Peyer's patch (tissue), 4 donors: ENCODE data around the gene ZFHX3.

Experiments used
- POLR2A ChIP-seq, 2 donors: fragments of 450-650 bp; IDR thresholded peaks; one replicate each; pipeline ENCODE4 v1.5.1; 2017; ENCODE audit warnings: antibody characterized with exemption in 2 of 2, mild to moderate bottlenecking in 2 of 2, moderate library complexity in 2 of 2
- TF ChIP-seq, protein P1 (sequence below), 6 experiments: fragments of 450-650 bp in 4 of 6; fragments of 200-600 bp in 2 of 6; sonication (generic) in 1 of 6; IDR thresholded peaks; one replicate each; pipeline ENCODE4 v1.5.1; 2017 to 2019; ENCODE audit warnings: antibody characterized with exemption in 6 of 6, mild to moderate bottlenecking in 3 of 6, moderate library complexity in 1 of 6

DNA sequence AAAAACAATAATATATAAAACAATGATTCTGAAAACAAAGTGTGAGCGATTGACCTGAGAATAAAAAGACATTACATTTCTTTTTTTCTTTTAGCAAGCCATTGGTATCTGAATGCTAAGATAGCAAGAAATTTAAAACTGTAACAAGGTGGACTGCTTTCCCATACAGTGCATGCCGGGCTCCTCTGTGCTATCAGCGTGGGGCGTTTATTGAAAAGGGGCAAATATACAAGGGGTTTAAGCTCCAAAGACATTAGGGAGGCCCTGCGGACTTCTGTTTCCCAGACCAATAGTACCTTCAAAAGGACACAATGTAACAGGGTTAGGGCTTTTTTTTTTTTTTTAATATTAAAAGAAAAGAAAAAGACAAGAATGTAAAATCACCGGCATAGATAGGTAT lies 261.3 kb downstream of the ZFHX3 start:
- TF ChIP-seq, protein P1, sequence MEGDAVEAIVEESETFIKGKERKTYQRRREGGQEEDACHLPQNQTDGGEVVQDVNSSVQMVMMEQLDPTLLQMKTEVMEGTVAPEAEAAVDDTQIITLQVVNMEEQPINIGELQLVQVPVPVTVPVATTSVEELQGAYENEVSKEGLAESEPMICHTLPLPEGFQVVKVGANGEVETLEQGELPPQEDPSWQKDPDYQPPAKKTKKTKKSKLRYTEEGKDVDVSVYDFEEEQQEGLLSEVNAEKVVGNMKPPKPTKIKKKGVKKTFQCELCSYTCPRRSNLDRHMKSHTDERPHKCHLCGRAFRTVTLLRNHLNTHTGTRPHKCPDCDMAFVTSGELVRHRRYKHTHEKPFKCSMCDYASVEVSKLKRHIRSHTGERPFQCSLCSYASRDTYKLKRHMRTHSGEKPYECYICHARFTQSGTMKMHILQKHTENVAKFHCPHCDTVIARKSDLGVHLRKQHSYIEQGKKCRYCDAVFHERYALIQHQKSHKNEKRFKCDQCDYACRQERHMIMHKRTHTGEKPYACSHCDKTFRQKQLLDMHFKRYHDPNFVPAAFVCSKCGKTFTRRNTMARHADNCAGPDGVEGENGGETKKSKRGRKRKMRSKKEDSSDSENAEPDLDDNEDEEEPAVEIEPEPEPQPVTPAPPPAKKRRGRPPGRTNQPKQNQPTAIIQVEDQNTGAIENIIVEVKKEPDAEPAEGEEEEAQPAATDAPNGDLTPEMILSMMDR (IDR thresholded peaks at IDR 0.05) = no peak
- TF ChIP-seq POLR2A (IDR thresholded peaks at IDR 0.05) = no peak
